Peyer's patch (tissue), 4 donors: ENCODE data around the gene HMGXB3.

ENCODE experiments used
- POLR2A ChIP-seq, 2 donors: fragments of 450-650 bp; IDR thresholded peaks; one replicate each; pipeline ENCODE4 v1.5.1; 2017; ENCODE audit warnings: antibody characterized with exemption in 2 of 2, mild to moderate bottlenecking in 2 of 2, moderate library complexity in 2 of 2
- TF ChIP-seq, protein P1 (sequence below), 6 experiments: fragments of 450-650 bp in 4 of 6; fragments of 200-600 bp in 2 of 6; sonication (generic) in 1 of 6; IDR thresholded peaks; one replicate each; pipeline ENCODE4 v1.5.1; 2017 to 2019; ENCODE audit warnings: antibody characterized with exemption in 6 of 6, mild to moderate bottlenecking in 3 of 6, moderate library complexity in 1 of 6

DNA sequence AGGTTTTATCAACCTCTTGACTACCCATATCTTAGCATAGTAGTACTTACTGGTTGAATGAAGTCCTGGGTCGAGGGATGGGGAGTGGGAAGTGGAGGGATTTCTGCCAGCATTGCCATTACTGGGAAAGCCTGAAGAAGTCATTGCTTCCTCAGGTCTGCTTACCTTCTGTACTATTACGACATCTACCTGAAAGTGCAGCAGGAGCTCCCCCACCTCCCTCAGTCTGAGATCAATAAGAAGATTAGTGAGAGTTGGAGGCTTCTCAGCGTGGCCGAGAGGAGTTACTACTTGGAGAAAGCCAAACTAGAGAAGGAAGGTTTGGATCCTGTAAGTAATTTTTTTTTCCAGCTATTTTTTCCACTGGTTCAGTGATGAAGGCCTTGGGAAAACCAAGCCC, 5.8 kb downstream of the HMGXB3 start:
- TF ChIP-seq, protein P1, sequence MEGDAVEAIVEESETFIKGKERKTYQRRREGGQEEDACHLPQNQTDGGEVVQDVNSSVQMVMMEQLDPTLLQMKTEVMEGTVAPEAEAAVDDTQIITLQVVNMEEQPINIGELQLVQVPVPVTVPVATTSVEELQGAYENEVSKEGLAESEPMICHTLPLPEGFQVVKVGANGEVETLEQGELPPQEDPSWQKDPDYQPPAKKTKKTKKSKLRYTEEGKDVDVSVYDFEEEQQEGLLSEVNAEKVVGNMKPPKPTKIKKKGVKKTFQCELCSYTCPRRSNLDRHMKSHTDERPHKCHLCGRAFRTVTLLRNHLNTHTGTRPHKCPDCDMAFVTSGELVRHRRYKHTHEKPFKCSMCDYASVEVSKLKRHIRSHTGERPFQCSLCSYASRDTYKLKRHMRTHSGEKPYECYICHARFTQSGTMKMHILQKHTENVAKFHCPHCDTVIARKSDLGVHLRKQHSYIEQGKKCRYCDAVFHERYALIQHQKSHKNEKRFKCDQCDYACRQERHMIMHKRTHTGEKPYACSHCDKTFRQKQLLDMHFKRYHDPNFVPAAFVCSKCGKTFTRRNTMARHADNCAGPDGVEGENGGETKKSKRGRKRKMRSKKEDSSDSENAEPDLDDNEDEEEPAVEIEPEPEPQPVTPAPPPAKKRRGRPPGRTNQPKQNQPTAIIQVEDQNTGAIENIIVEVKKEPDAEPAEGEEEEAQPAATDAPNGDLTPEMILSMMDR (IDR thresholded peaks at IDR 0.05), result no peak
- TF ChIP-seq POLR2A (IDR thresholded peaks at IDR 0.05), result no peak
